Osteocyte (in vitro differentiated cells): ENCODE measurements around the gene GRN. TPM values are rescaled to one million over a fixed set of nuclear protein-coding genes. Genes with fewer than 3 reads are reported as not detected.
A peak's percentile ranks its signal among the peaks of the same experiment; 100 is the strongest.

ENCODE experiments used
- DNase-seq: peaks from one replicate; pipeline ENCODE4 v3.0.0; 2021; ENCODE audit warnings: mixed read lengths; ENCODE audit not compliant: unreplicated experiment; ENCODE audit errors: extremely low spot score
- H3K27ac Mint-ChIP-seq: one replicate; pipeline ENCODE4 v1.8.0; 2021; ENCODE audit warnings: mild to moderate bottlenecking, mixed read lengths; ENCODE audit not compliant: unreplicated experiment
- H3K27me3 Mint-ChIP-seq: one replicate; pipeline ENCODE4 v1.8.0; 2021; ENCODE audit warnings: mixed read lengths; ENCODE audit not compliant: unreplicated experiment
- H3K36me3 Mint-ChIP-seq: one replicate; pipeline ENCODE4 v1.8.0; 2021; ENCODE audit warnings: mixed read lengths; ENCODE audit not compliant: unreplicated experiment
- H3K4me1 Mint-ChIP-seq: one replicate; pipeline ENCODE4 v1.8.0; 2021; ENCODE audit warnings: mixed read lengths; ENCODE audit not compliant: unreplicated experiment
- H3K4me3 Mint-ChIP-seq: one replicate; pipeline ENCODE4 v1.8.0; 2021; ENCODE audit warnings: mild to moderate bottlenecking, moderate library complexity, mixed read lengths; ENCODE audit not compliant: unreplicated experiment
- H3K9me3 Mint-ChIP-seq: one replicate; pipeline ENCODE4 v1.8.0; 2021; ENCODE audit warnings: mixed read lengths; ENCODE audit not compliant: unreplicated experiment
- total RNA-seq: library from RNA; stranded (reverse); gene quantifications from 2 replicates; pipeline ENCODE4 v1.2.1, GENCODE V29; 2021
- TF ChIP-seq, protein P1 (sequence below): fragments of 200-600 bp; sonication (generic); IDR thresholded peaks from 2 replicates; pipeline ENCODE4 v1.5.0; 2021; ENCODE audit warnings: antibody characterized with exemption, mild to moderate bottlenecking, moderate library complexity

Gene GRN
- total RNA-seq, 1 donor from 2014 or later: 574 TPM

DNA sequence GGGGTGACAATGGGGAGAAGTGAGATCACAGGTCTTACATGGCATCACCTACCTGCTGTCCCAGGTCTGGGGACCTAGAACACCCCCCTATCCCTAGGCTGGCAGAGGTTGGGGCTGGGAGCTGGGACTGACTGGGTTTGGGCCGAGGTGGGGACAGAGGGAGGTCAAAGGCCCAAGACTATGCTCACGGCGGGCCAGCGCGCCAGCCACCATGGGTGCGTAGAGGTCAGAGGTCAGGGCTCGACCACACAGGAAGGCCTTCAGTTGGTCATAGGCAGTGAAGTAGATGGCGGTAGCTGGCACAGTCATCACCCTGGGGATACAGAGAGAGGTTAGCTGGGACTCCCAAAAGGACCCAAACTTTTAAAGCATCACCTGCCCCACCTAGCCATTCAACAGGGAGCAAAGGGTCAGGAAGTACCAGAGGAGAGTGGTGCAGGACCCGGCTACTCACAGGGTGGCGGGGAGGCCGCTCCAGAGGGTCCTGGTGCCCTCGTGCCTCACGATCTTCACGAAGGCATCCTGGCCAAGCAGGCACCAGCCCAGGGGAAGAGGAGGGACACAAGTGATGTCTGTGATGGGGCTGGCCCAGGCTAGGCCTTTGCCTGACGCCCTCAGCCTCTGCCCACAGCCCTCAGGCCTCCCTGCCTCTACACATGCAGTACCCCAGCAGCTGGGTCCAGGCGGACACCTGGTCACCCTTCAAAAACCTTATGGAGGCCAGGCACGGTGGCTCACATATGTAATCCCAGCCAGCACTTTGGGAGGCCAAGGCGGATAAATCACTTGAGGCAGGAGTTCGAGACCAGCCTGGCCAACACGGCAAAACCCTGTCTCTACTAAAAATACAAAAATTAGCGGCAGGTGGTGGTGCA, 23.6 kb upstream of the GRN start:
- no peak overlapping the region for H3K27ac Mint-ChIP-seq
- peaks cover 20% of the 10 kb centered on the region for H3K27me3 Mint-ChIP-seq
- peaks cover 21% of the 10 kb centered on the region for H3K4me1 Mint-ChIP-seq
- no peak for DNase-seq
- H3K36me3 Mint-ChIP-seq: peaks cover 8% of the 10 kb centered on the region
- H3K9me3 Mint-ChIP-seq: no peaks in the 10 kb centered on the region
- H3K4me3 Mint-ChIP-seq: no peak overlapping the region
- TF ChIP-seq, protein P1, sequence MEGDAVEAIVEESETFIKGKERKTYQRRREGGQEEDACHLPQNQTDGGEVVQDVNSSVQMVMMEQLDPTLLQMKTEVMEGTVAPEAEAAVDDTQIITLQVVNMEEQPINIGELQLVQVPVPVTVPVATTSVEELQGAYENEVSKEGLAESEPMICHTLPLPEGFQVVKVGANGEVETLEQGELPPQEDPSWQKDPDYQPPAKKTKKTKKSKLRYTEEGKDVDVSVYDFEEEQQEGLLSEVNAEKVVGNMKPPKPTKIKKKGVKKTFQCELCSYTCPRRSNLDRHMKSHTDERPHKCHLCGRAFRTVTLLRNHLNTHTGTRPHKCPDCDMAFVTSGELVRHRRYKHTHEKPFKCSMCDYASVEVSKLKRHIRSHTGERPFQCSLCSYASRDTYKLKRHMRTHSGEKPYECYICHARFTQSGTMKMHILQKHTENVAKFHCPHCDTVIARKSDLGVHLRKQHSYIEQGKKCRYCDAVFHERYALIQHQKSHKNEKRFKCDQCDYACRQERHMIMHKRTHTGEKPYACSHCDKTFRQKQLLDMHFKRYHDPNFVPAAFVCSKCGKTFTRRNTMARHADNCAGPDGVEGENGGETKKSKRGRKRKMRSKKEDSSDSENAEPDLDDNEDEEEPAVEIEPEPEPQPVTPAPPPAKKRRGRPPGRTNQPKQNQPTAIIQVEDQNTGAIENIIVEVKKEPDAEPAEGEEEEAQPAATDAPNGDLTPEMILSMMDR: no peak

DNA sequence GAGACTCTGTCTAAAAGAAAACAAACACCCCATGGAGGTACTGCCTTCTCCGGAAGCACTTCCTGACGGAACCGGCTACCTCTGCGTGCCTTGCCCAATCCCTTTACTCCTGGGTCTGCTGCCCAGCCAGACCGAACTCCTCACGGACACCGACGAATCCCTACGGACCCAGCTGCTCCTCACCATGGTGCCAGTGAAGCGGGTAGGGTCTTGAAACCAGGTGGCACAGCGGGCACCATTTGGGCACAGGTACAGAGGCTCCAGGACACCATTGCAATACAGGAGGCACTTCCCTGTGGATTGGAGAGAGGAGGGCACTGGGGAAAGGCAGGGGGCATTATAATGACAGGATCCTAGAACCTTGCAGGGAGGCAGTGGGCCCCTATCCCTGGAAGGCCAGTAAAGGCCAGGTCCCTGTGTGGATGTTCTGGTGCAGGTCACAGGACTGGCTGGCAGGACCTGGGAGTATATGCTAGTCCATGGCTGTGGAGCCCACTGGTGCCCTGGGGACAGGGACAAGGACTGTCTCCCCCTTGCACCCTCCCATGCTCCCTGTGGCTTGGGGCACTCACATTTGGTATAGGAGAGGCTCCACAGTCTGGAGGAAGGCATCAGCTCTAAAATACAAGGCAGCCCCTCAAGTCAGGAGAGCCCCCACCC, 22.7 kb upstream of the GRN start:
- H3K9me3 Mint-ChIP-seq: no peaks in the 10 kb centered on the region
- peaks cover 8% of the 10 kb centered on the region for H3K36me3 Mint-ChIP-seq
- H3K4me1 Mint-ChIP-seq: peaks cover 24% of the 10 kb centered on the region
- H3K27ac Mint-ChIP-seq: no peak overlapping the region
- peaks cover 11% of the 10 kb centered on the region for H3K27me3 Mint-ChIP-seq
- no peak overlapping the region for H3K4me3 Mint-ChIP-seq
- TF ChIP-seq, protein P1: no peak
- no peak for DNase-seq

DNA sequence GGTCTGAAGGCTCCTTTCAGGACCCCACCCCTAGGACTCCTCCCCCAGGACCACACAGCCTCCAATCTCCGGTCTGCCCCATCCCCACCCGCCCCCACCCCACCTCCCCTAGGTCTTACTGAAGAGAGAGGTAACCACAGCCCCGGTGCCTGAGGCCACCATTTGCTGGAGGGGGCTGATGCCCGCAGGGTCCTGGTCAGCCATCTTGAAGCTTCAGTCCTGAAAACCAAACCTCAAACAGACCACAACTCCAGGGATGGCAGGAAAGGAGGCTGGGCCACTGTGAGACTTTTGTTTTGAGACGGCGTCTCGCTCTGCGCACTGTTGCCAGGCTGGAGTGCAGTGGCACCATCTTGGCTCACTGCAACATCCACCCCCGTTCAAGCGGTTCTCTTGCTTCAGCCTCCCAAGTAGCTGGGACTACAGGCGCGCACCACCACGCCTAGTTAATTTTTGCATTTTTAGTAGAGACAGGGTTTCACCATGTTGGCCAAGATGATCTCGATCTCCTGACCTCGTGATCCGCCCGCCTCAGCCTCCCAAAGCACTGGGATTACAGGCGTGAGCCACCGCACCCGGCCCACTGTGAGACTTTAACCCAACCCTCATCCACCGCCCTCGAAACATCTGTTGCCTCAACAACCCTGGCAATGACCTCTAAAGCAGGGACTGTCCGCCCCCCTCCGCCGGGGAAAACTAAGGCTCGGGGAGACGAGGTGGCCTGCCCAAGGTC, 21.6 kb upstream of the GRN start:
- no peak overlapping the region for H3K27ac Mint-ChIP-seq
- H3K27me3 Mint-ChIP-seq: peaks cover under 1% of the 10 kb centered on the region
- no peaks in the 10 kb centered on the region for H3K9me3 Mint-ChIP-seq
- TF ChIP-seq, protein P1: no peak
- peaks cover 8% of the 10 kb centered on the region for H3K36me3 Mint-ChIP-seq
- peak overlapping the region; percentile 79 for H3K4me3 Mint-ChIP-seq
- peaks cover 26% of the 10 kb centered on the region for H3K4me1 Mint-ChIP-seq
- DNase-seq: no peak

DNA sequence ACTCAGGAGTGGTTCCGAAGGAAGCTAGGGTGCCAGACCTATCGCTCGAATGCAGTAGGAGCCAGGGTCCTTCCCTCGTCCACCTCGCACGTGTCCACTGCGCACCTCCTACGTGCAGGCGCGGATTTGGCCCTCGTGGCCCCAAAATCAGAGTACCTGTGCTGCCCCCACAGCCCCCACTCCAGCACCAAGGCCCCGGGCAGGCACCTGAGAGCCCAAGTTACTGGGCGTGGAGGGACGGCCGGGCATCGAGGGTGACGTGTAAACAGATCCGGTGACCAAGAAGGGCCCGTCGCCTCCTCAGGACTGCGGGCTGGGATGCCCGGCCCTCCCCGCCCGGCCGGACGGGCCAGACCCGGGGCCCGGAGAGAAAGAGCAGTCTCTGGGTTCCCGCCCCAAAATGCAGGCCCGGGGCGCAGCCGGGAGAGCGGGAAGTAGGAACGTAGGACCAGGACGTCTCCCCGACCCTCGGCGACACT, 21.0 kb upstream of the GRN start:
- TF ChIP-seq, protein P1: no peak
- peaks cover 7% of the 10 kb centered on the region for H3K36me3 Mint-ChIP-seq
- DNase-seq: no peak
- peak overlapping the region; percentile 79 for H3K4me3 Mint-ChIP-seq
- H3K27ac Mint-ChIP-seq: peak overlapping the region; percentile 47
- no peaks in the 10 kb centered on the region for H3K9me3 Mint-ChIP-seq
- H3K27me3 Mint-ChIP-seq: no peaks in the 10 kb centered on the region
- H3K4me1 Mint-ChIP-seq: peaks cover 26% of the 10 kb centered on the region
